K562 (cell line): ENCODE measurements around the gene DLGAP1. TPM values are rescaled to one million over a fixed set of nuclear protein-coding genes. Genes with fewer than 3 reads are reported as not detected.

Experiments
- ATF7 ChIP-seq: fragments of 450-650 bp; IDR thresholded peaks from 2 replicates; pipeline ENCODE4 v1.7.1; 2014; ENCODE audit warnings: mild to moderate bottlenecking, moderate library complexity
- CUX1 ChIP-seq: fragments of 200-800 bp; sonication (Bioruptor generic); IDR thresholded peaks from 2 replicates; pipeline ENCODE4 v1.6.1; 2016; ENCODE audit warnings: missing genetic modification characterization, missing compliant biosample characterization
- MAFG ChIP-seq: fragments of 450-650 bp; conservative IDR thresholded peaks from 2 replicates; pipeline ENCODE4 v1.6.1; 2016; ENCODE audit warnings: missing genetic modification characterization, missing compliant biosample characterization
- SOX6 ChIP-seq: fragments of 450-650 bp; IDR thresholded peaks from 2 replicates; pipeline ENCODE4 v1.6.1; 2014; ENCODE audit warnings: mild to moderate bottlenecking
- ZBTB2 ChIP-seq: fragments of 450-650 bp; IDR thresholded peaks from 2 replicates; pipeline ENCODE4 v1.6.1; 2016; ENCODE audit warnings: antibody characterized with exemption
- ZC3H8 ChIP-seq: fragments of 450-650 bp; IDR thresholded peaks from 2 replicates; pipeline ENCODE4 v1.6.1; 2017
- ZKSCAN1 ChIP-seq: fragments of 150-350 bp; IDR thresholded peaks from 2 replicates; pipeline ENCODE4 v1.6.1; 2016; ENCODE audit warnings: low read depth, low read length
- ZNF639 ChIP-seq, 2 experiments: fragments of 200-800 bp in 1 of 2; sonication (Bioruptor generic) in 1 of 2; sonication (generic) in 1 of 2; formaldehyde crosslinking in 1 of 2; IDR thresholded peaks in 1 of 2; conservative IDR thresholded peaks in 1 of 2; 2 replicates each; pipeline versions ENCODE4 v1.5.0 to v1.6.1; 2016 to 2020; ENCODE audit warnings: missing compliant biosample characterization in 1 of 2, missing genetic modification characterization in 1 of 2, missing genetic modification reagents in 1 of 2
- ZNF644 ChIP-seq: fragments of 200-800 bp; sonication (Bioruptor generic); IDR thresholded peaks from 2 replicates; pipeline ENCODE4 v1.6.1; 2016; ENCODE audit warnings: low read depth, missing genetic modification characterization, missing compliant biosample characterization
- polyA plus RNA-seq, 8 experiments: library from polyadenylated mRNA; depleted of rRNA in 4 of 8; stranded (reverse) in 5 of 8; unstranded in 3 of 8; fragments of >200 nt; fragmentation: Nextera tagmentation in 2 of 8; fragmentation: Illumina TruSeq in 1 of 8; extraction: Ambion mirVana in 2 of 8; extraction: Trizol in 1 of 8; gene quantifications; 2 replicates each; pipeline versions ENCODE4 v1.2.1 to v1.2.3, GENCODE V29; 2011 to 2014; ENCODE audit warnings: inconsistent platforms in 1 of 8, missing spikeins in 1 of 8
- total RNA-seq, 7 experiments: library from RNA; depleted of rRNA in 6 of 7; stranded (reverse); fragments of >200 nt in 6 of 7; fragmentation: Illumina TruSeq in 2 of 7; extraction: Trizol in 2 of 7; gene quantifications; 2 replicates each; pipeline versions ENCODE4 v1.2.1 to v1.2.3, GENCODE V29; 2011 to 2021; ENCODE audit warnings: low replicate concordance in 1 of 7
- TF ChIP-seq, protein P1 (sequence below): fragments of 450-650 bp; IDR thresholded peaks from 2 replicates; pipeline ENCODE4 v1.6.1; 2016; ENCODE audit warnings: borderline replicate concordance
- TF ChIP-seq, protein P2 (sequence below): fragments of 250-450 bp; sonication (Bioruptor Pico); IDR thresholded peaks from 2 replicates; pipeline ENCODE4 v1.5.0; 2021
- TF ChIP-seq, protein P3 (sequence below): fragments of 200-800 bp; sonication (Bioruptor generic); IDR thresholded peaks from 2 replicates; pipeline ENCODE4 v1.6.1; 2017; ENCODE audit warnings: missing genetic modification characterization, missing compliant biosample characterization

Gene DLGAP1
- total and polyA plus RNA-seq, 9 of the 15 experiments (the other 6 are each of a cell fraction or from before 2014, with no cell fraction given): 0.04 to 0.22 (median 0.08) TPM

DNA sequence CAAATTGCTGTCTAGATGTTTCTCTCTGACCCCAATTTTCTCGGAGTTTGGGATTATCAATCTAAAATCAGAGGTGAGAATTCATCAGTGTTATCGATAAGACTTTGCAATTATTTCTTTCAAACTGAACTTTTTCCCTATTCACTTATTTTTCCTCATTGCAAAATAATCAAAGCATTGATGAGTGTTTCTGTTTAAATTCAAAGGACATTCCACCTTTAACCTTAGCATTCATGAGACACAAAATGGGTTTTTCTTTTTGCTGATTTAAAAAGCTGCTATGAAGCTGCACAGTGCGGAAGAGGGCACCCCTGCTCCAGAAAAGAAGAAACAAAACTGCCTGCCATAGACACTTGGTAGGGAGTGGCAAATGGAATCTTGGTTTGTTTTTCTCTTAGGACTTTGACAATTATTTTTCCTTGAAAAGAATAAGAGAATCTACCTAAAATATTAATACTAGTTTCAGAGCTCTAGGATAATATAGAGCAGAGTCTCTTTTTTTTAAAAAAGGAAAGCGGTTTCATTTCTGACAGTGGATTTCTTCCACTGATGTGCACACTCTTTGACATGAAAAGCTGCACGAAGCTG lies 801.8 kb downstream of the DLGAP1 start (continued):
- peak; percentile 60; the same call in 1 of the 2 replicates for TF ChIP-seq CUX1 (CRISPR knock-in tag)
- TF ChIP-seq MAFG: no peak
- TF ChIP-seq ZC3H8: no peak
- no peak for TF ChIP-seq ZBTB2
- TF ChIP-seq, protein P1, sequence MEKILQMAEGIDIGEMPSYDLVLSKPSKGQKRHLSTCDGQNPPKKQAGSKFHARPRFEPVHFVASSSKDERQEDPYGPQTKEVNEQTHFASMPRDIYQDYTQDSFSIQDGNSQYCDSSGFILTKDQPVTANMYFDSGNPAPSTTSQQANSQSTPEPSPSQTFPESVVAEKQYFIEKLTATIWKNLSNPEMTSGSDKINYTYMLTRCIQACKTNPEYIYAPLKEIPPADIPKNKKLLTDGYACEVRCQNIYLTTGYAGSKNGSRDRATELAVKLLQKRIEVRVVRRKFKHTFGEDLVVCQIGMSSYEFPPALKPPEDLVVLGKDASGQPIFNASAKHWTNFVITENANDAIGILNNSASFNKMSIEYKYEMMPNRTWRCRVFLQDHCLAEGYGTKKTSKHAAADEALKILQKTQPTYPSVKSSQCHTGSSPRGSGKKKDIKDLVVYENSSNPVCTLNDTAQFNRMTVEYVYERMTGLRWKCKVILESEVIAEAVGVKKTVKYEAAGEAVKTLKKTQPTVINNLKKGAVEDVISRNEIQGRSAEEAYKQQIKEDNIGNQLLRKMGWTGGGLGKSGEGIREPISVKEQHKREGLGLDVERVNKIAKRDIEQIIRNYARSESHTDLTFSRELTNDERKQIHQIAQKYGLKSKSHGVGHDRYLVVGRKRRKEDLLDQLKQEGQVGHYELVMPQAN: no peak
- TF ChIP-seq, protein P2, sequence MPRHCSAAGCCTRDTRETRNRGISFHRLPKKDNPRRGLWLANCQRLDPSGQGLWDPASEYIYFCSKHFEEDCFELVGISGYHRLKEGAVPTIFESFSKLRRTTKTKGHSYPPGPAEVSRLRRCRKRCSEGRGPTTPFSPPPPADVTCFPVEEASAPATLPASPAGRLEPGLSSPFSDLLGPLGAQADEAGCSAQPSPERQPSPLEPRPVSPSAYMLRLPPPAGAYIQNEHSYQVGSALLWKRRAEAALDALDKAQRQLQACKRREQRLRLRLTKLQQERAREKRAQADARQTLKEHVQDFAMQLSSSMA: 0 out of 2 replicates have a peak, but pooled peaks have one; percentile 53
- TF ChIP-seq ZNF644 (tag): peak; percentile 74; the same call in 1 of the 2 replicates
- no peak for TF ChIP-seq ZKSCAN1
- TF ChIP-seq ZNF639 (CRISPR knock-in tag; conservative IDR thresholded peaks at IDR 0.05 in 1 of 2, IDR thresholded peaks at IDR 0.05 in 1 of 2): no peak
- TF ChIP-seq, protein P3, sequence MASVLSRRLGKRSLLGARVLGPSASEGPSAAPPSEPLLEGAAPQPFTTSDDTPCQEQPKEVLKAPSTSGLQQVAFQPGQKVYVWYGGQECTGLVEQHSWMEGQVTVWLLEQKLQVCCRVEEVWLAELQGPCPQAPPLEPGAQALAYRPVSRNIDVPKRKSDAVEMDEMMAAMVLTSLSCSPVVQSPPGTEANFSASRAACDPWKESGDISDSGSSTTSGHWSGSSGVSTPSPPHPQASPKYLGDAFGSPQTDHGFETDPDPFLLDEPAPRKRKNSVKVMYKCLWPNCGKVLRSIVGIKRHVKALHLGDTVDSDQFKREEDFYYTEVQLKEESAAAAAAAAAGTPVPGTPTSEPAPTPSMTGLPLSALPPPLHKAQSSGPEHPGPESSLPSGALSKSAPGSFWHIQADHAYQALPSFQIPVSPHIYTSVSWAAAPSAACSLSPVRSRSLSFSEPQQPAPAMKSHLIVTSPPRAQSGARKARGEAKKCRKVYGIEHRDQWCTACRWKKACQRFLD (CRISPR knock-in tag): no peak
- TF ChIP-seq SOX6: no peak
- TF ChIP-seq ATF7: no peak
